Measurements from ENCODE around the gene CROCC2. TPM values are rescaled to one million over a fixed set of nuclear protein-coding genes. Genes with fewer than 3 reads are reported as not detected.

Gene CROCC2
- total and polyA plus RNA-seq, 2 of the 13 experiments (the other 11 are each of a cell fraction or from before 2014, with no cell fraction given), result not detected

DNA sequence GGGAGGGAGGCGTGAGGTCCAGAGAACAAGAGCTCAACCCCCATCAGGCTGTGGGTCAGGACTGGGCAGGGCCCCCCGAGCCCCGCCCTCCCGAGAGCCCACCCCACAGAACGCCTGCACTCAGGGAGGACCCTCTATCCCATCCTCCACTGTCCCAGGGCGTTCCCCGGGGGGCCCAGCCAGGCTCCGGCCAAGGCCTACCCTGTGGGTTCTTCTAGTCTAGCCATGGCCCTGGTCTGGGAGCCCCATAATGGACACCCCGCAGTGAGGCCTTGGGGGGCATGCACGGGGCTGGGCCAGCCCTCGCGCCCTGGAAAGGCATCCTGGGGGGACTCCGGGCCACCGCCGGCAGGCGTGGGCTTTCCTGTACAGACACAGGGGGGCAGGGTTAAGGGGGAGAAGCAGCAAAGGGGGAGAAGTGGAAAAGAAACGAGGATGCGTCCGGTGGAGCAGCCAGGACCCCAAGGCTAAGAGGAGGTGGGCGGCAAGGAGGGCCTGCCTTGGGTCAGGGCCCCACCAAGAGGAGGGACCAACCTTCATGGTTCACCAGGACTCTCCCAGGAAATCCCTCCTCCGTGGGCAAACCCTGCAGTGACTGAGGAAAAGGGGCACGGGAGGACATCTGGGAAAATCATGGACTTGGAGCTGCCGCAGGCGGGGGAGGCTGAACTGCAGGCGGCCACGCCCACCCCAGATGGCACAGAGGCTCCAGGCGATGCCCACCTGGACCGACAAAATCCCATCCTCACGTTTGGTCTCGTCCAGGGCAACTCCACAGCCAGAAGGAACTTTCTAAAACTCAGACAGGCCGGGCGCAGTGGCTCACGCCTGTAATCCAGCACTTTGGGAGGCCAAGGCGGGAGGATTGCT lies 2.7 kb upstream of the CROCC2 start:
- Histone ChIP-seq H3K36me3 (replicated peaks in 1 of 2; ENCODE audit: control insufficient read depth in 1 of 2, insufficient read depth in 2 of 2, low read length in 2 of 2) (no peaks in the 10 kb centered on the region), H3K9ac (ENCODE audit: insufficient read depth, low read depth, low read length) (no peak overlapping the region), H2AFZ (ENCODE audit: low read length) (no peak overlapping the region), H3K79me2 (ENCODE audit: insufficient read depth, low read length) (no peaks in the 10 kb centered on the region), H3K9me3 (ENCODE audit: low read length) (no peaks in the 10 kb centered on the region), H3K27me3 (ENCODE audit: control insufficient read depth in 1 of 2, insufficient read depth in 2 of 2, low read length in 2 of 2) (peaks cover 16 to 63% of the 10 kb centered on the region in 2 experiments), H3K4me2 (ENCODE audit: low read depth, low read length) (peak overlapping the region; percentile 45; the same call in 1 of the 2 replicates), H4K20me1 (ENCODE audit: insufficient read depth, low read length) (no peaks in the 10 kb centered on the region), H3K27ac (ENCODE audit: extremely low read length, insufficient read depth, low read length) (no peak overlapping the region), H3K4me3 (replicated peaks in 1 of 3; ENCODE audit: insufficient read depth in 1 of 3, low read depth in 2 of 3, low read length in 3 of 3) (no peak overlapping the region), H3K4me1 (ENCODE audit: insufficient read depth, low read length) (peaks cover 55% of the 10 kb centered on the region)
- FAIRE-seq (no peak), DNase-seq (ENCODE audit: low spot score) (no peak), ATAC-seq (no peak)
- WGBS (ENCODE audit: low lambda C conversion rate), result 43% methylated on average over 30 of the region's 34 CpGs
- ChIA-PET CTCF (ENCODE audit: low intra/inter-chr PET ratio, low total read pairs) (interaction anchor here (0.8 kb wide), 1 partner anchor 47 kb away, joined by 3 read pairs; no protein-coding TSS in a partner anchor), POLR2A (interaction anchor here (1.6 kb wide), 1 partner anchor 46 kb away, joined by 10 read pairs; no protein-coding TSS in a partner anchor)
- in situ Hi-C loops (cut with HindIII; ENCODE audit: extremely low pct_ligation_motif_present, low pct_unique_long_range_greater_than_20kb), result loop anchor here (5.0 kb wide), 1 partner anchor 46 kb away; no protein-coding TSS in a partner anchor
- intact Hi-C loops (cut with micrococcal nuclease; ENCODE audit: unreplicated experiment), result loop anchor here (2.0 kb wide), 1 partner anchor 47 kb away; no protein-coding TSS in a partner anchor
- no TSS peak for BruUV-seq (replicated peaks)
- TF ChIP-seq, protein P1, sequence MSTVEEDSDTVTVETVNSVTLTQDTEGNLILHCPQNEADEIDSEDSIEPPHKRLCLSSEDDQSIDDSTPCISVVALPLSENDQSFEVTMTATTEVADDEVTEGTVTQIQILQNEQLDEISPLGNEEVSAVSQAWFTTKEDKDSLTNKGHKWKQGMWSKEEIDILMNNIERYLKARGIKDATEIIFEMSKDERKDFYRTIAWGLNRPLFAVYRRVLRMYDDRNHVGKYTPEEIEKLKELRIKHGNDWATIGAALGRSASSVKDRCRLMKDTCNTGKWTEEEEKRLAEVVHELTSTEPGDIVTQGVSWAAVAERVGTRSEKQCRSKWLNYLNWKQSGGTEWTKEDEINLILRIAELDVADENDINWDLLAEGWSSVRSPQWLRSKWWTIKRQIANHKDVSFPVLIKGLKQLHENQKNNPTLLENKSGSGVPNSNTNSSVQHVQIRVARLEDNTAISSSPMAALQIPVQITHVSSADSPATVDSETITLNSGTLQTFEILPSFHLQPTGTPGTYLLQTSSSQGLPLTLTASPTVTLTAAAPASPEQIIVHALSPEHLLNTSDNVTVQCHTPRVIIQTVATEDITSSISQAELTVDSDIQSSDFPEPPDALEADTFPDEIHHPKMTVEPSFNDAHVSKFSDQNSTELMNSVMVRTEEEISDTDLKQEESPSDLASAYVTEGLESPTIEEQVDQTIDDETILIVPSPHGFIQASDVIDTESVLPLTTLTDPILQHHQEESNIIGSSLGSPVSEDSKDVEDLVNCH (CRISPR knock-in tag; IDR thresholded peaks at IDR 0.05), result no peak
- TF ChIP-seq, protein P2, sequence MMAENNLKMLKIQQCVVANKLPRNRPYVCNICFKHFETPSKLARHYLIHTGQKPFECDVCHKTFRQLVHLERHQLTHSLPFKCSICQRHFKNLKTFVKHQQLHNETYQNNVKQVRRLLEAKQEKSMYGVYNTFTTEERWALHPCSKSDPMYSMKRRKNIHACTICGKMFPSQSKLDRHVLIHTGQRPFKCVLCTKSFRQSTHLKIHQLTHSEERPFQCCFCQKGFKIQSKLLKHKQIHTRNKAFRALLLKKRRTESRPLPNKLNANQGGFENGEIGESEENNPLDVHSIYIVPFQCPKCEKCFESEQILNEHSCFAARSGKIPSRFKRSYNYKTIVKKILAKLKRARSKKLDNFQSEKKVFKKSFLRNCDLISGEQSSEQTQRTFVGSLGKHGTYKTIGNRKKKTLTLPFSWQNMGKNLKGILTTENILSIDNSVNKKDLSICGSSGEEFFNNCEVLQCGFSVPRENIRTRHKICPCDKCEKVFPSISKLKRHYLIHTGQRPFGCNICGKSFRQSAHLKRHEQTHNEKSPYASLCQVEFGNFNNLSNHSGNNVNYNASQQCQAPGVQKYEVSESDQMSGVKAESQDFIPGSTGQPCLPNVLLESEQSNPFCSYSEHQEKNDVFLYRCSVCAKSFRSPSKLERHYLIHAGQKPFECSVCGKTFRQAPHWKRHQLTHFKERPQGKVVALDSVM (CRISPR knock-in tag; IDR thresholded peaks at IDR 0.05), result peak; percentile 28; the same call in 1 of the 2 replicates

Data from HepG2 (cell line).